ENCODE data around the gene ZDHHC7. TPM values are rescaled to one million over a fixed set of nuclear protein-coding genes. Genes with fewer than 3 reads are reported as not detected.

Gene ZDHHC7
- total RNA-seq, 2 experiments from 2014 or later: 31.2 to 33.0 TPM

DNA sequence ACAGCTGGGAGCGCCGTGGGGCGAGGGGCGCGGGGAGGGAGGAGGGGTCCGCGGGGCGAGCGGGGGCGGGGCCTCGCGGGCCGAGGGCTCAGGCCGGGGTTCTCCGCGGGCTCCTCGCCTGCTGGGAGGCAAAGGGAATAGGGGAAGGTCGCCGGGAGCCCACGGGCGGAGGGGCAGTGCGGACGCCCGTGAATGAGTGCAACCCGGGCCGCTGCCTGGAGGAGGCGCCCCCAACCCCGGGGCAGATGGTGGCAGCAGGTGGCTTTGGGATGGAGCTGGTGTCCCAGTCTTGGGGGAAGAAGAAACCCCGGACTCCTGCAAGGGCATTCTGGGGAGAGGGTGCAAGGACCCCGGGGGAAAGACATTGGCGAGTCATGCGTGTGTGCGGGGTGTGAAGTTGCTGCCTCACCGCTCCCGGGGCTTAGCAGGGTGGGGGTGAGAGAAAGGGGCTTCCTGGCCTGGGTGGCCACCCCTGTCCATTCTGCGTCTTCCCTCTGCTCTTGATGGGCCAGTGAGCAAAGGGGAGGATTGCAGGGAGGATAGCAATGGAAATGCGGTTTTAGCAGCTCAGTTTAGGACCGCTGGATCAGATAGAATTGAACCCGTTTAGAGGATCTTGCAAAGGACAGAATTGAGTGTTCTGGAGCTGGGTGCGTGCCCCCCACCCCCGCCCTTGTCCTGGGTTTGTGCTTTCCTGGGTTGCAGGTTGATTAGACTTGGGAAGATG, 16.8 kb upstream of the ZDHHC7 start:
- CTCF ChIA-PET: interaction anchor here (0.9 to 2.2 kb wide), 5 partner anchors 12 to 87 kb away, joined by 3 to 8 read pairs (median 4); no protein-coding TSS in a partner anchor
- POLR2A ChIA-PET: interaction anchor here (1.2 to 2.9 kb wide), 3 partner anchors 16 to 59 kb away, joined by 5 to 14 read pairs (median 8); partner anchors contain the start of gene ZDHHC7

DNA sequence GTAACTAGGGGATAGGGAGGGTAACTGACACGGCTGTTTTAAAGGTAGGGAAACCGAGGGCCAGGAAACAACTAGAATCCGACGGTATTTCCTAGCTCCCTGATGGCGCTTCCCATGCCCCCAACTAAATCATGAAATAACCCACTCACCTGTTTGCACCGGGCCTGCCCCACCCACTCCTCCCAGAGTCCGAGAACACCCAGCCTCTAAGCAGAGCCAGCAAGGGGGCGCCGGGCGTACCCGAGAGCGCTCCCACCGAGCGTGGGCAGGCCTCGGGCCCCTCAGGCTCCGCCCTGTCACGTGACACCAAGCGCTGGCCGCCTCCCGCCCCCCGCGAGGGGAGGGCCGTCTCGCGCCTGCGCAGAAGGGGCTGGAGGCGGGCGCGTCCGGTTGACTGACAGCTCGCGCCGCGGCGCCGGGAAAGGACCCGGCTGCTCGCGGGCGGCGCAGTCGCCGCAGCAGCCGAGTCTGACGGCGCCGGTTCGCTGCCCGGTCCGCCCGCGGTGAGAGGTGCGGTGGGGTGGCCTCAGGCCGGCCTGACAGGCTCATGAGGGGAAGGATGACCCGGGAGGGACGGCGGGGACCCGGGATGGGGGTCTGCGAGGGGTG, 16.1 kb upstream of the ZDHHC7 start, which contains the start of gene KIAA0513:
TSS of gene KIAA0513 (plus strand) at position 447 of the 609 bp plus-strand sequence. CDS start 39,277 bp downstream, outside the sequence.
- ChIA-PET CTCF (interaction anchor here (1.0 to 2.2 kb wide), 6 partner anchors 11 to 273 kb away, joined by 3 to 8 read pairs (median 4); no protein-coding TSS in a partner anchor), POLR2A (interaction anchor here (1.8 to 2.9 kb wide), 2 partner anchors 16 to 28 kb away, joined by 11 to 14 read pairs; partner anchors contain the start of gene ZDHHC7)

- POLR2A ChIA-PET: interaction anchor here (0.6 to 2.9 kb wide), 3 partner anchors 15 to 228 kb away, joined by 3 to 14 read pairs (median 11); partner anchors contain the start of gene ZDHHC7
- CTCF ChIA-PET: interaction anchor here (1.0 to 2.2 kb wide), 6 partner anchors 10 to 272 kb away, joined by 3 to 8 read pairs (median 4); no protein-coding TSS in a partner anchor
These were observed 15.4 kb upstream of the ZDHHC7 start for GRCh38 chr16:85026703-85027102.

- ChIA-PET CTCF (interaction anchor here (1.0 to 1.3 kb wide), 4 partner anchors 10 to 30 kb away, joined by 3 to 6 read pairs (median 4); no protein-coding TSS in a partner anchor), POLR2A (interaction anchor here (0.6 to 2.9 kb wide), 3 partner anchors 15 to 228 kb away, joined by 3 to 14 read pairs (median 11); partner anchors contain the start of gene ZDHHC7)
These were observed 14.7 kb upstream of the ZDHHC7 start for GRCh38 chr16:85025781-85026653.

DNA sequence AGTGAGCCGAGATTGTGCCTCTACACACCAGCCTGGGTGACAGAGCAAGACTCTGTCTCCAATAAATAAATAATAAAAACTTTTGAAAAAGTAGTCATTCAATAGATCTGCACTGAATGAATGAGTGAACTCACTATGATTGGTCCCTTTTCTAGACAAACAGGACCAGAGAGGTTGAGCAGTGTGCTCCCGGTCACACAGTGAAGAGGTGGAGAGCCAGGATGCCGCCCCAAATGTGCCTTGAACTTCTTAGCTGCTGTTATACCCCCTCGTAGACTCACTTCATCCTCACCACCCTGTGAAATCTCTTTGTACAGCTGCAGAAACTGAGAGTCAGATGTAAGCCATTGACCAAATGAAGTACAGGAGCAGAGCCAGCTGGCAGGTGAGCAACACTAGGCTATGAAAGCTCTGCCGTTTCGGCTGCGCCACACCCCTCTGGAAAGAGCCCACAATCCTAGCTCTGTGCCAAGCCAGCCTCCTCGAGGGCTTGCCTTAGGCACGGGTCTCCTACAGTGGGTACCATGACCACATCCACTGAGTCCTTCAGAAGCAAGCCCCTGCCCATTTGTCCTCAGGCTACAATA, 8.4 kb upstream of the ZDHHC7 start:
- ChIA-PET CTCF (no interaction called here), POLR2A (no interaction called here)

DNA sequence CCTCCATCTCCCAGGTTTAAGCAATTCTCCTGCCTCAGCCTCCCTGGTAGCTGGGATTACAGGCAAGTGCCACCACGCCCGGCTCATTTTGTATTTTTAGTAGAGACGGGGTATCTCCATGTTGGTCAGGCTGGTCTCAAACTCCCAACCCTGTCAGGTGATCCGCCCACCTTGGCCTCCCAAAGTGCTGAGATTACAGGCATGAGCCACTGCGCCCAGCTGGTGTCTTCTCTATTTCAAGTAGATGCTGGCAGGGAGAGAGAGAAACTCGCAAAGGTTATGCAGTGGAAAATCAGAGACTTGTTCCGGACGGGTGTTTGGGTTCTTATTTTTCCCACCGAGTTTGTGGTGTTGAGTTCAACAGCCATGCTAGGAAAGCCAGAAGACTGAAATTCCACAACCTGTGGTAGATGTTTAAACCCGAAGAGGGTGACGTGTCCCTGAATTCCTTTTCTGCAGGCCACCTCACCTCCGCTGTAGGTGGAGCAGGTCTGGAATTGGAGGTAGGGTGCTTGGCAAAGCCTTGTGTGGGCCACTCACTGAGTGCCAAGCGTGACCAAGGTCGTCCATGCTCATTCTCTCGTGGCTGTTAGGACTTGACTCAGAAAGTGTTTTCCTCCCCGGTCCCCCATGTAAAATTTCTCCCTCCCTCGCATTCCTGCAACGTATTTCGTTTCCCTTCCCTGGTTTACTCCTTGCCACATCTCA, 7.3 kb upstream of the ZDHHC7 start:
- ChIA-PET CTCF (no interaction called here), POLR2A (no interaction called here)

GRCh38 chr16:85017633-85018032, 6.3 kb upstream of the ZDHHC7 start:
- ChIA-PET POLR2A (no interaction called here), CTCF (interaction anchor here (1.1 kb wide), 1 partner anchor 12 kb away, joined by 4 read pairs; no protein-coding TSS in a partner anchor)

DNA sequence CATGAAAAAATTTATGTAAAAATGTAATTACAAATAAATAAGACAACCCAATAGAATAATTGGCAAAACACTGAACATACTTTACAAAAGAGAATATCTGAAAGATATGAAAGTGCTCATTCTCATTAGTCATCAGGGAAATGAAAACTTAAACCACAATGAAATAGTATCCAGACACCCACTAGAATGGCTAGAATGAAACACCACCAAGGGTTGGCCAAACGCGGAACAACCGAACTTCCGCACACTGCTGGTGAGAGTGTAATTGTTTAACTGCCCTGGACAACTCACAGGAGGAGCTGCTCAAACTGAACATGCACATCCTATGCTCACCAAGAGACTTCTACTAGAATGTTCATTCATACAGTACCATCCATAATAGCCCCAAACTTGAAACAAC, 5.8 kb upstream of the ZDHHC7 start:
- ChIA-PET POLR2A (no interaction called here), CTCF (interaction anchor here (1.1 to 1.3 kb wide), 2 partner anchors 9 to 13 kb away, joined by 4 read pairs; no protein-coding TSS in a partner anchor)

DNA sequence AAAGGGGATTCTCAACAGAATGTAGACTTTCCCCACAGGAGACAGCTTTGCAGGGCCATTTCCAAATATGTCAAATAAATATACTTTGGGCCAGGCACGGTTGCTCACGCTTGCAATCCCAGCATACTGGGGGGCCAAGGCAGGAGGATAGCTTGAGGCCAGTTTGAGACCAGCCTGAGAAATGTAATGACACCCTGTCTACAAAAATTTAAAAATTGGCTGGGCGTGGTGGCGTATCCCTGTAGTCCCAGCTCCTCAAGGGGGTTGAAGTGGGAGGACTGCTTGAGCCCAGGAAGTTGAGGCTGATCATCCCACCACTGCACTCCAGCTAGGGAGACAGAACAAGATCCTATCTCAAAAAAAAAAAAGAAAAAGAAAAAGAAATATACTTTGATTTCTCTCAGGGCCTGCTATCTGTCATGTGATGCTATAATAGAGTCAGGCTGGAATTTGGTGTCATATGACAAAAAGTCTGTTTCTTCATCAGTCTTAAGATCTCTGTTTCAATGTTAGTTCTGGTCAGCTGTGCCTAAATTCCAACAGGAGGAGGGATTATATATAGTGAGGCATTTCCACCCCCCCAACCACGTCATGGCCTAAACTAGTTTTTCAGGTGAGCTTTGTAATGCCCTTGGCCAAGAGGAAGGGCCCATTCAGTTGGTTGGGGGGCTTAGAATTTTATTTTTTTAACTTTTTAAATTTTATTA, 4.3 kb upstream of the ZDHHC7 start:
- ChIA-PET CTCF (interaction anchor here (0.6 to 1.4 kb wide), 5 partner anchors 11 to 99 kb away, joined by 3 to 4 read pairs (median 3); no protein-coding TSS in a partner anchor), POLR2A (interaction anchor here (0.6 kb wide), 1 partner anchor 1116 kb away, joined by 3 read pairs; no protein-coding TSS in a partner anchor)

GRCh38 chr16:85014311-85014710, 3.0 kb upstream of the ZDHHC7 start:
- CTCF ChIA-PET: interaction anchor here (1.8 kb wide), 1 partner anchor 12 kb away, joined by 6 read pairs; no protein-coding TSS in a partner anchor

GRCh38 chr16:85011846-85012284, 530 bp upstream of the ZDHHC7 start:
- ChIA-PET POLR2A (interaction anchor here (1.4 to 2.3 kb wide), 3 partner anchors 15 to 44 kb away, joined by 5 to 11 read pairs (median 5); no protein-coding TSS in a partner anchor), CTCF (interaction anchor here (1.5 to 2.9 kb wide), 2 partner anchors 13 to 75 kb away, joined by 4 to 17 read pairs; no protein-coding TSS in a partner anchor)

More at GRCh38 chr16:85014311-85014710, 3.0 kb upstream of the ZDHHC7 start:
- POLR2A ChIA-PET: no interaction called here

DNA sequence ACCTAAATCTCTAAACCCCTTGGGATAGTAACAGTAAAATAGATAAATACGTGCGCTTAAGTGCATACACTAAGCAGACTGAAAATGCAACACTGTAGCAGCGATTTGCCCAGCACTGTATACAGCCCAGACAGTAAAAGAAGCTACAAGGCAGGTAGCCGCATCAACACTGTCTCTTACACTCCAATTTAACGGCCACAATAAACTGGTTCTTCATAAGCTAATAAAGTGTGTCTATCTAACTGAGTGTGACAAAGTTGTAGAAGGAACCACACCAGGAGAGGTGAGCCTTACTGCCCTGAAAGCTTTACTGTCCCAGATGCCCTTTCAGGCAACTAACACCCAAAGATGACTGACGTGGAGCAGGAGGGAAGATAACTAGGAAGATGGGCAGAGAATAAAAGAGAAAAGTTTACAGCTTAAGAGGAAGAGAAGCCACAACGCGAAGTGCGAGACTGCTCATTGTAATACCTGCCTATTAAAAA, 847 bp downstream of the ZDHHC7 start:
- POLR2A ChIA-PET: interaction anchor here (0.8 to 2.3 kb wide), 2 partner anchors 16 to 45 kb away, joined by 3 to 11 read pairs; no protein-coding TSS in a partner anchor
- CTCF ChIA-PET: interaction anchor here (1.0 to 2.9 kb wide), 4 partner anchors 14 to 76 kb away, joined by 3 to 17 read pairs (median 4); no protein-coding TSS in a partner anchor

GRCh38 chr16:85008271-85008670, 3.1 kb downstream of the ZDHHC7 start:
- POLR2A ChIA-PET: no interaction called here
- CTCF ChIA-PET: interaction anchor here (0.7 to 2.0 kb wide), 2 partner anchors 41 to 78 kb away, joined by 3 to 4 read pairs; no protein-coding TSS in a partner anchor

- ChIA-PET POLR2A (no interaction called here), CTCF (interaction anchor here (0.7 to 2.0 kb wide), 3 partner anchors 40 to 107 kb away, joined by 3 to 4 read pairs (median 3); no protein-coding TSS in a partner anchor)
These were observed 3.7 kb downstream of the ZDHHC7 start for GRCh38 chr16:85007496-85008214.

- ChIA-PET CTCF (interaction anchor here (2.0 kb wide), 1 partner anchor 80 kb away, joined by 4 read pairs; no protein-coding TSS in a partner anchor), POLR2A (no interaction called here)
These were observed 4.7 kb downstream of the ZDHHC7 start for GRCh38 chr16:85006639-85007038.

Measured in activated CD8-positive, alpha-beta memory T cell treated with anti-CD3 and anti-CD28 coated beads for 36 hours (primary cell).